Measurements from ENCODE around the gene MYCBP. TPM values are rescaled to one million over a fixed set of nuclear protein-coding genes. Genes with fewer than 3 reads are reported as not detected.

MYCBP gene
- total RNA-seq, 1 experiment from 2014 or later, result 33.1 TPM

DNA sequence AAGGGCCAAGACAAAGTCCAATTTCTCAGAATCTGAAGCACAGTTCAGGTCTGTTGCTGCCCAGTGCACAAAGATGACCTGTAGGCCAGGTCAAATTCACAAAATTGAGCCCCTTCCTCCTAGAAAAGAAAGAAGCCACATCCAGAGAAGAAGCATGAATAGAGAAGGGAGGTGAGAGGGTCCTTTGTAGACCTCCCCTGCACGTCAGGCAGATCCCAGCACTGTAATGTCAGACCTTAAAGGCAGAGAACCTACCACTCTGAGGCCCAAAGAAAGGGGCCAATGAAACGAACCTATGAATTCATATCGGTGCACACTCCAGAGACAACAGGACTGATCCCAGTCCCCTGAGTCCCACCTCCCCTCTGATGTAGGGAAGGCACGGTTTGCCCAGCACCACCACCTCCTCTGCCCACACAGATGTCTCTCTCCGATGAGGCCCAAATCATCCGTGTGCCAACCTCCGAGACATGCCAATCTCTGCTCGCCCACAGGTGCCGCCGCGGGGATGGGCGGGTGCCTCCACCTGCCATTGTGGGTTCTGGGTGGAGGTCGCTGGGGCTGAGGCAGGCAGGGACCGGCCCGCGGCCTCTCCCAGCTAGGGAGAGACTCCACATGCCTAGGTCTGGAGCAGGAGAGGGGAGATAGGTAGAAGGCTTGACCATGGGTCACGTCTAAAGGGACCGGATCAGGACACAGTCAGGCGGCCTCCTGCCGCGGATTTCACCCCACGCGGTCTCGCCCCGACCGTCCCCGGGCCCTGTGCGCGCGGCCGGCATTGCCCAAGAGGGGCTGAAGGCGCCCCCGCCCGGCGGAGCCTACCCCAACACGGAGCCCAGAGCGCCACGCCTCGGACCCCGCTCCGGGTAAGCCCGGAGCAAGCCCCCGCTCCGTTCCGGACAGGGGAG lies 55.6 kb downstream of the MYCBP start:
- peak overlapping the region; percentile 75 for H3K4me2 ChIP-seq (ENCODE audit: insufficient read depth, insufficient read length, low read length)
- H2AFZ ChIP-seq (ENCODE audit: low read length), result no peak overlapping the region
- H2BK5ac ChIP-seq (ENCODE audit: insufficient read length, low read length), result no peak overlapping the region

More for the DNA sequence above, 55.6 kb downstream of the MYCBP start:
- H3K4ac ChIP-seq (ENCODE audit: low read depth, low read length), result no peak overlapping the region
- H3K27me3 ChIP-seq (ENCODE audit: insufficient read depth, low read length), result peaks cover 9% of the 10 kb centered on the region
- no peaks in the 10 kb centered on the region for H4K20me1 ChIP-seq (ENCODE audit: control insufficient read depth, insufficient read depth, insufficient read length)
- no peak overlapping the region for H3T11ph ChIP-seq (ENCODE audit: low read length)
- H4K91ac ChIP-seq (ENCODE audit: insufficient read length, low read depth, low read length), result no peak overlapping the region
- no peak overlapping the region for H2BK20ac ChIP-seq (ENCODE audit: low read depth, low read length, poor library complexity, severe bottlenecking)
- no peak overlapping the region for H2BK12ac ChIP-seq (ENCODE audit: insufficient read length, low read depth, low read length)
- 0 out of 2 replicates have a peak, but pooled peaks cover 2% of the 10 kb centered on the region for H3K4me1 ChIP-seq (ENCODE audit: insufficient read depth, low read length)
- TF ChIP-seq, protein P1, sequence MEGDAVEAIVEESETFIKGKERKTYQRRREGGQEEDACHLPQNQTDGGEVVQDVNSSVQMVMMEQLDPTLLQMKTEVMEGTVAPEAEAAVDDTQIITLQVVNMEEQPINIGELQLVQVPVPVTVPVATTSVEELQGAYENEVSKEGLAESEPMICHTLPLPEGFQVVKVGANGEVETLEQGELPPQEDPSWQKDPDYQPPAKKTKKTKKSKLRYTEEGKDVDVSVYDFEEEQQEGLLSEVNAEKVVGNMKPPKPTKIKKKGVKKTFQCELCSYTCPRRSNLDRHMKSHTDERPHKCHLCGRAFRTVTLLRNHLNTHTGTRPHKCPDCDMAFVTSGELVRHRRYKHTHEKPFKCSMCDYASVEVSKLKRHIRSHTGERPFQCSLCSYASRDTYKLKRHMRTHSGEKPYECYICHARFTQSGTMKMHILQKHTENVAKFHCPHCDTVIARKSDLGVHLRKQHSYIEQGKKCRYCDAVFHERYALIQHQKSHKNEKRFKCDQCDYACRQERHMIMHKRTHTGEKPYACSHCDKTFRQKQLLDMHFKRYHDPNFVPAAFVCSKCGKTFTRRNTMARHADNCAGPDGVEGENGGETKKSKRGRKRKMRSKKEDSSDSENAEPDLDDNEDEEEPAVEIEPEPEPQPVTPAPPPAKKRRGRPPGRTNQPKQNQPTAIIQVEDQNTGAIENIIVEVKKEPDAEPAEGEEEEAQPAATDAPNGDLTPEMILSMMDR (conservative IDR thresholded peaks at IDR 0.05), result no peak
- no peak overlapping the region for H2BK120ac ChIP-seq (ENCODE audit: low read depth, low read length, poor library complexity, severe bottlenecking)
- no peaks in the 10 kb centered on the region for H3K79me2 ChIP-seq (ENCODE audit: insufficient read depth, low read length)
- peaks cover 7 to 10% of the 10 kb centered on the region in 2 experiments; a peak in 4 of 5 replicates for H3K9me3 Mint-ChIP-seq
- H3K56ac ChIP-seq (ENCODE audit: insufficient read length, low read depth, low read length), result no peak overlapping the region
- H3K36me3 Mint-ChIP-seq (ENCODE audit: insufficient read depth in 1 of 3, low read depth in 3 of 3), result peaks cover 0 to 9% (median 3%) of the 10 kb centered on the region in 3 experiments; a peak in 3 of 7 replicates
- no peak overlapping the region for H2AK5ac ChIP-seq (ENCODE audit: insufficient read length, low read length)
- H4K5ac ChIP-seq (ENCODE audit: insufficient read length, low read depth, low read length), result no peak overlapping the region
- H3K9me3 ChIP-seq (ENCODE audit: control insufficient read depth, low read depth, low read length), result no peaks in the 10 kb centered on the region
- WGBS (ENCODE audit: extremely low coverage, insufficient read length, low lambda C conversion rate), result no CpG with 5 or more reads among the region's 45 CpGs
- H3K23ac ChIP-seq (ENCODE audit: insufficient read length, low read depth, low read length), result no peak overlapping the region
- no peak overlapping the region for H3K14ac ChIP-seq (ENCODE audit: insufficient read depth, low read length)
- no peak for DNase-seq
- no peak overlapping the region for H3K9ac ChIP-seq (ENCODE audit: extremely low read depth, insufficient read length, low read length)
- no peak overlapping the region for H3K18ac ChIP-seq (ENCODE audit: insufficient read length, low read depth, low read length)
- H3K27me3 Mint-ChIP-seq (ENCODE audit: low read depth), result peaks cover 79% of the 10 kb centered on the region
- peaks cover 23 to 27% of the 10 kb centered on the region in 2 experiments for H3K4me1 Mint-ChIP-seq
- H3K27ac Mint-ChIP-seq, result no peak overlapping the region
- no peaks in the 10 kb centered on the region for H3K79me1 ChIP-seq (ENCODE audit: insufficient read depth, low read depth, low read length, poor library complexity, severe bottlenecking)
- peaks cover 9% of the 10 kb centered on the region for H3K23me2 ChIP-seq (ENCODE audit: insufficient read length, low read depth, low read length, poor library complexity, severe bottlenecking)
- H4K8ac ChIP-seq (replicated peaks; ENCODE audit: insufficient read length, low read depth, low read length), result no peak overlapping the region
- H3K27ac ChIP-seq (ENCODE audit: insufficient read length, low read depth, low read length), result no peak overlapping the region
- no peak overlapping the region for H2BK15ac ChIP-seq (ENCODE audit: low read depth, low read length)
- H3K4me3 Mint-ChIP-seq, result peak overlapping the region; percentile 43 to 60; a peak in 4 of 5 replicates
